GM12873 (cell line): ENCODE measurements around the gene ERC2.

ENCODE experiments used
- TF ChIP-seq, protein P1 (sequence below): IDR thresholded peaks from 2 replicates; pipeline ENCODE4 v1.5.1; 2012; ENCODE audit warnings: low read depth, mild to moderate bottlenecking, moderate library complexity, low read length, control low read depth; ENCODE audit not compliant: insufficient read depth; ENCODE audit errors: missing control alignments

Gene ERC2

DNA sequence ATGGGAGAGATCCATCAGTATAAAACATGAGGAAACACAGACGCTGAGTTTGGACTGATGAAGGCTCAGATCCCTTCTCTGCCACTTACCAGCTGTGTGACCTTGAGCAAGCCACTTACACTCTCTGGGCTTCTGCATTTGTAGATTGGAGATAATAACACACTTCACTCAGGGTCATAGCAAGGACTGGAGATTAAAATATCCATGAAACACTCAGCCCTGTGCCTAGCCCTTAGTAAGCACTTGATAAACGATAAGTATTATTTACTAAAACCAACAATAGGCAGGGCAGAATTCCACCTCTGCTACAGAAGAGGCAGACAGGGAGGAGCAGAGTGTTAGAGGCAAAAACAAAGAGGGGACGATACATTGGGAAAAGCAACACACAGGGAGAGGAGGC, 560.7 kb downstream of the ERC2 start:
- TF ChIP-seq, protein P1, sequence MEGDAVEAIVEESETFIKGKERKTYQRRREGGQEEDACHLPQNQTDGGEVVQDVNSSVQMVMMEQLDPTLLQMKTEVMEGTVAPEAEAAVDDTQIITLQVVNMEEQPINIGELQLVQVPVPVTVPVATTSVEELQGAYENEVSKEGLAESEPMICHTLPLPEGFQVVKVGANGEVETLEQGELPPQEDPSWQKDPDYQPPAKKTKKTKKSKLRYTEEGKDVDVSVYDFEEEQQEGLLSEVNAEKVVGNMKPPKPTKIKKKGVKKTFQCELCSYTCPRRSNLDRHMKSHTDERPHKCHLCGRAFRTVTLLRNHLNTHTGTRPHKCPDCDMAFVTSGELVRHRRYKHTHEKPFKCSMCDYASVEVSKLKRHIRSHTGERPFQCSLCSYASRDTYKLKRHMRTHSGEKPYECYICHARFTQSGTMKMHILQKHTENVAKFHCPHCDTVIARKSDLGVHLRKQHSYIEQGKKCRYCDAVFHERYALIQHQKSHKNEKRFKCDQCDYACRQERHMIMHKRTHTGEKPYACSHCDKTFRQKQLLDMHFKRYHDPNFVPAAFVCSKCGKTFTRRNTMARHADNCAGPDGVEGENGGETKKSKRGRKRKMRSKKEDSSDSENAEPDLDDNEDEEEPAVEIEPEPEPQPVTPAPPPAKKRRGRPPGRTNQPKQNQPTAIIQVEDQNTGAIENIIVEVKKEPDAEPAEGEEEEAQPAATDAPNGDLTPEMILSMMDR = no peak

DNA sequence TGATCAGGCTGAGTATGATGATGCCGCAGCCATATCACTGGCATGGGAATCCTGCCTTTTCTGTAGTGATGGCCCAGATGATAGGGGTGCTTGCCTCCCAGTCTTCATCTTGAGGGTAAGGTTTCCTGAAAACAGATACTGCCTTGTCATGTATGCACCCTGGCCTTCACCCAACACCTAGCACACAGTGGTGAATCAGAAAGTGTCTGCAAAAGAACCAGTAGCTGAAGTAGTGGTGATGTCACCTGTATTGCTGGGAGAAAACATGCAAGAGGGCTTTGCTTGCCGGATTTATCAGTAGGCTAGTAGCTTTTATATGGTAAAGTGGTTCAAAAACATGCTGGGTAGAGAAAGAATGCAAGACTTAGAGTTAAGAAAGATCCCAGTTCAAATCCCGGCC, 561.4 kb downstream of the ERC2 start:
- TF ChIP-seq, protein P1 = no peak

GRCh38 chr3:55904716-55905115, 563.6 kb downstream of the ERC2 start:
- TF ChIP-seq, protein P1 = no peak

DNA sequence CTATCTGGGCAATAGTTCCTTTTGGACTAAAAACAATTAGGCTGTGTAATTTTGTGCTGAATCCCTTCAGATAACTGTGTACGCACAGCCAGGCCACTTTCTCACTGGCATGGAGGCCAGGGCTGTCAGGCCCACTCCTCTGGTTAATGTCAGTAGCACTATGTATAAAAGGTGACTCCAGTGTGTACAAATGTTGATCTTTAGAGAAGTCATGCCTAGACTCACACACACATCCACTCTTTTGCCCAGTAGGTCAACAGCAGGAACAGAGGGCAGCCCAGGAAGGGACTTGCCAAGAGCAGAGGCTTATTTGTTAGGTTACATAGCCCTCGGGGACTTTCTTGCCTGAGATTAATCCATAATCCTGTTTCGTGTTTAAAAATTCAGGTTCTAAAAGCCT, 564.6 kb downstream of the ERC2 start:
- TF ChIP-seq, protein P1 = no peak

- TF ChIP-seq, protein P1 = no peak
Measured at GRCh38 chr3:55902221-55902900, 565.9 kb downstream of the ERC2 start.

- TF ChIP-seq, protein P1 = peak; percentile 37
Measured at GRCh38 chr3:55899887-55900286, 568.4 kb downstream of the ERC2 start.

- TF ChIP-seq, protein P1 = peak; percentile 22
Measured at GRCh38 chr3:55897573-55898224, 570.6 kb downstream of the ERC2 start.
